CD1c-positive myeloid dendritic cell (primary cell): ENCODE measurements around the gene SLITRK1.

ENCODE experiments used
- DNase-seq: peaks from one replicate; pipeline ENCODE4 v3.0.0-alpha.2; 2016; ENCODE audit errors: extremely low spot score

The SLITRK1 gene

GRCh38 chr13:83881917-83882605 is at the start of gene SLITRK1:
SLITRK1 (minus strand) TSS chr13:83882474; CDS start chr13:83881507, 967 bp downstream.
- DNase-seq, result no peak

DNA sequence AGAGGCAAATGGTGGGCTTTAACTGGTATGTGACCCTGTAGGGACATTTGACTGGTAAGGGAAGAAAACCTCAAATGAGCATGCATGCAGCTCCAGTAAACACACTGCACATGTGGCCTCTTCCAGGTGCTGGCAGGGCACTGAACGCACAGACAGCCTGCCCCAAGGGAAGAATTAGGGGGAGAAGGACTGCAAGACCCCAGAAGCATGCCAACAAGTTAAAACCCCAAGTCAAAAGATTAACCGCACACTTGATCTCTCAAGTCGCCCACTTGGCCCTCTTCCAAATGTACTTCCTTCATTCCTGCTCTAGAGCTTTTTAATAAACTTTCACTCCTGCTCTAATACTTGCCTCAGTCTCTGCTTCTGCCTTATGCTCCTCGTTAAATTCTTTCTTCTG is 46.9 kb upstream of the SLITRK1 start:
- no peak for DNase-seq

- no peak for DNase-seq
Measured at GRCh38 chr13:83919775-83920174, 37.5 kb upstream of the SLITRK1 start.

DNA sequence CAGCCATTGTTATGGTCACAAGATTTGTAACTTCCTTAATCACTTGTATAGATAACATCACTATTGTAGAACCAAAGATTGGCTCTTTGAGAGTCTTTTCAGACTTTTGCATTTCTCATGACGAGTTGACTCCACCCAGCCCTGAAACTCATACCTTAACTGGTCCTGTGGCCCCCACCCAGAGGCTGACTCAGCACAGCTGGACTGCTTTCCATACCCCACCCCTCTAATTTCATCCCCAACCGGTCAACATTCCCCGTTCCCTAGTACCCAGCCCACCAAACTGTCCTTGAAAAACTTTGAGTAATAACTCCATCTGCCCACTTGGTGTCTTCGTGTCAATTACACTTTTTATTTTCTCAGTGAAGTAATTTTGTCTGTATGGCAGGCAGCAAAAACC is 32.1 kb upstream of the SLITRK1 start:
- no peak for DNase-seq

DNA sequence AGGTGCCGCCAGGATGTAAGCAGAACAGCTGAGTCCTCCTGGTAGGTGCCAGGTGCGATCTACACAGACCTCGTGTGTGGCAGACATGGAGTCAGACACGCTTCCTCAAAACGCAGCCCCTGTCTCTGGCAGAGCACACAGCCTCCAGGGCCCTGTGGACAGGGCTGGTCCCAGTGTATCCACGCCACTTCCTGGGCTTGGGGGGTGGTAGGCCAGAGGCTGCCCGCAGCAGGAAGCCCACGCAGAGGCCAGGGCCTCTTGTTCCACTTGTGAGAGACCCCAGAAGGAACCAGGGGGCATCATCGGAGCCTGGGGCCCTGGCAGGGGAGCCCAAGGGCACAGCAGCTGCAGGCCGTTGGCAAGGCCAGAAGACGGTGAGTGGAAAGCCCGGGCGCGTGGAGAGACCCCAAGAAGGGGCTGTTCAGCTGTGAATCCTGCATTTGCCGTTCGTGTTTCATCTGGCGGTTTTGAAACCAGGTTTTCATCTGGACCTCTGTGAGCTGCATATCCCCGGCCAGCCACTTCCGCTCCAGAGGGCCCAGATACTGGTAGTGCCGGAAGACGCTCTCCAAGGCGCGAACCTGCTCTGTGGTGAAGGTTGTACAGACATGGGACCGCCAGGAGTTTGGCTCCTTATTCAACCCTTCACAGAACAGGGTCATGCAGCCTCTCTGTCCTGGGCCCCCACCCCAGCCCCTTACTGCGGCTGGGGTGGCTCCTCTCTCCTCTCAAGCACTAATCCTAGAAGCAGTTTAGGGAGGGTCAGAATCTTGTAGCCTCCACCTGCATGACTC is 25.1 kb upstream of the SLITRK1 start:
- no peak for DNase-seq

DNA sequence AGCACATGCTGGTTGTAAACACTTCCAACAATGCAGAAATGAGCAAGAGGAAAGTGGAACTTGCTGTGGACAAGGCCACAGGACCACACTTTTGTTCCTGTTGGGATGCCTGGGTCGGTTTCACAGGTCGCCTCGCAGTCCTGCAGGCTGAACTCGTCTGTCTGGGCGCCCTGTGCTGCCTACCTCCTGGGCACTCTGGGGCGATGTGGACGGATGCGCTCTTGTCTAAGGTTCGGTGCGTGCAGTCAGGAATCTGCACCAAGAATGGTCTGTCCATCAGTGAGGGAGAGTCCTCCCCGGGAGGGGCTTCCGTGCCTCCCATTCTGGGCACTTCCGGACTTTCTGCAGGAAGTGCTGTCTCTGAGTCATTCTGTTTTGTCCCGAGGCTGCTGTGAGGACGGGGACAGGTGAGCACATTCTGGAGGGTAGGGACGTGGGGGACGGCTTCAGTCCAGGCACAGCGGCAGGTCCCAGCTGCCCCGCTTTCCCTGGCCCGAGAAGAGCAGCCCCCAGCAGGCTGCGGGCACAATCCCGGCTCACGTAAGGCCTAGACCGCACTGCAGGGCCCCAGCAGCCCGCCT is 24.1 kb upstream of the SLITRK1 start:
- no peak for DNase-seq

DNA sequence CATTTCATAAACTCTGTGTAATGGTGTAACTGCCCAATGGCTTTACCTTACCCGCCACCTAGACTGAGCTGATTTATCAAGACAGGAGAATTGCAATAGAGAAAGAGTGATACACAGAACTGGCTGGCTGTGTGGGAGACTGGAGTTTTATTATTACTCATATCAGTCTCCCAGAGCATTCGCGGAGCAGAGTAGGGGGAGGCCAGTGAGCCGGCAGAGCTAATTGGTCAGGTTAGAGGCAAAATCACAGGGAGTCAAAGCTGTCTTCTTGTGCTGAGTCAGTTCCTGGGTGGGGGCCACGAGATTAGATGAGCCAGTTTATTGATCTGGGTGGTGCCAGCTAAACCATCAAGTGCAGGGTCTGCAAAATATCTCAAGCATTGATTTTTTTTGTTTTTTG is 23.4 kb upstream of the SLITRK1 start:
- DNase-seq, result no peak

- DNase-seq, result no peak
Measured at GRCh38 chr13:83895994-83896580, 13.8 kb upstream of the SLITRK1 start.

GRCh38 chr13:83890358-83890757 is 8.1 kb upstream of the SLITRK1 start:
- no peak for DNase-seq

GRCh38 chr13:83884141-83884540 is 1.9 kb upstream of the SLITRK1 start:
- no peak for DNase-seq

GRCh38 chr13:83883061-83883523 is 818 bp upstream of the SLITRK1 start:
- DNase-seq, result no peak

DNA sequence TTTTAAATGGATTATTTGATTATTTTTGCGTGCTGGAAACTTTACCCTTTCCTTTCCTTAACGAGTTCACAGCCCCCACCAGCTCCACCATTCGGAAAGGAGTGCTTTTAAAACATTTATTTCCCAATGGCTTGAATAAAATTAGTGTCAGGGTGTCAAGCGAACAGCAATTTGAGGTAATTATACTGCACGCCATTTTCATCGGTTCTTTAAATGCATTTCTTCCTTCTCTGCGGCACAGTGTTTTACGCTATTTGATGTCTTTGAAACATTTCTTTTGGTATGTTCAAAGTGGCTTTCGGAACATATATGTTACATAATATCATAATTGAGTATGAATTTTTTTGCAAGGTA is 309 bp upstream of the SLITRK1 start:
- no peak for DNase-seq

DNA sequence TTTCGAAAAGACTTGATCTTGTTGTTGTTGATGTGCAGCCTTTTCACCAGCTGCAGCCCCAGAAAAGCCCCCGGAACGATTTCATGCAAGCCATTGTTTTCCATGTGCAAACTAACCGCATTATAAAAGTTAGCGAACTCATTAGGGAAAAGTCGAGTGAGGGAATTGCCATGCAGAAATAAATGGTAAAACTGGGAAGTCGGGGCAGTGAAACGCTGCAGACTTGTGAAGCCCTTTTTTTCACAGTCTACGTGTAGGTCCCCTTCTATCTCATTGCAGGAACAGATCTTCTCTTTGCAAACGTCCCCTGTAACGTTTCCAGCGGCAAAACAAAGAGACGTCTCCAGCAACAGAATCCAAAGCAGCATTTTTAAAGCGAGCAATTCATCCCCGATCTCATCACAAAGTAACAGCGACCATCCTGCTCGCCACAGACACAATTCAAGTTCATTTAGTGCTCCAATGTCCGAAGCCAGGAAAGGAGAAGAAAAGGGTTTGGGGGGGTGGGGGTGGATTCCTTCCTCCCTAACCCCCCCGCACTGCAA is 1.1 kb downstream of the SLITRK1 start:
- DNase-seq, result no peak

- DNase-seq, result no peak
Measured at GRCh38 chr13:83880275-83881139, 1.8 kb downstream of the SLITRK1 start.

- no peak for DNase-seq
Measured at GRCh38 chr13:83879431-83880171, 2.7 kb downstream of the SLITRK1 start.

GRCh38 chr13:83878691-83879430 is 3.4 kb downstream of the SLITRK1 start:
- DNase-seq, result no peak

GRCh38 chr13:83877651-83878355 is 4.5 kb downstream of the SLITRK1 start:
- no peak for DNase-seq

- no peak for DNase-seq
Measured at GRCh38 chr13:83876546-83876945, 5.7 kb downstream of the SLITRK1 start.

GRCh38 chr13:83867708-83868107 is 14.6 kb downstream of the SLITRK1 start:
- no peak for DNase-seq
